ENCODE data around the gene RB1. TPM values are rescaled to one million over a fixed set of nuclear protein-coding genes. Genes with fewer than 3 reads are reported as not detected.

The RB1 gene
- total and polyA plus RNA-seq, 8 donors = 9.3 to 53.6 (median 20.6) TPM

DNA sequence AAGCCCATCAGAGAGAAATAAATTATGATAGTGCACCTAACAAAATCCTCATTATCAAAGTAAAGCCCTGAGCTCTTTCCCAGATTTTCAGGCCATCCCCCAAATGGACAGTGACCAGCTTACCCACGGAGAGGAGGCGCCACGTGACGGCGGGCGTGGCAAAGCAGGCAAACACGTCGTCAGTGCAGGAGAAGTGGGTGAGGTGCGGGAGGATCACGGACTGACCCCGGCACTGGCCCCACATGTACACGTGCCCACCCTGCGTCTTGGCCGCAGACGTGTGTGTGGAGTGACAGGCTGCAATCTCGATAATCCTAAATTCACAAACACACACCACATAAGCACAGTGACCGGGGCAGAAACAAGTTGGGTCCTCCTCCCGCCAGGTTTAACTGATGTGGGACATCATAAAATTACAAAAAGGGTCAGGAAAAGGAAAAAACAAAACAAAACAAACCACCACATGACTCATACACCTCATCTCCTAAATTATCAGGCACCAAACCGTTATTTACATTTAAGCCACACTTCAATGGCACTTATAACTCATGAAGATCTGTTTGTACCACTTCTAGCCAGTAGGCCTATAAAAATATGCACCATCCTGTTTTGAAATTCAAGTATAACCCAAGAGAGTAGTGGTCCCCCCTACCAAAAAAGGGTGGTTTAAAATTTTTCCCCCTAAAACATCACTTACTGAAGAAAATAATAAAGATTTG lies 199.2 kb downstream of the RB1 start:
- 91 to 93% (median 92%) methylated on average over 17 to 19 of the region's 19 CpGs for WGBS, 5 donors
- intact Hi-C loops (cut with DNase I; ENCODE audit: low total_unique reads) = no loop called here
- no peaks in the 10 kb centered on the region for H3K27me3 ChIP-seq
- H3K27ac ChIP-seq = no peak overlapping the region
- H3K36me3 ChIP-seq = peaks cover 0 to 52% (median 12%) of the 10 kb centered on the region in 4 donors
- H3K9me3 ChIP-seq = no peaks in the 10 kb centered on the region
- TF ChIP-seq POLR2AphosphoS5 (IDR thresholded peaks at IDR 0.05) (no peak), EP300 (IDR thresholded peaks at IDR 0.05) (no peak), CTCF (IDR thresholded peaks at IDR 0.05) (no peak), POLR2A (IDR thresholded peaks at IDR 0.05) (no peak)
- peaks cover 0 to 21% (median 7%) of the 10 kb centered on the region in 4 donors for H3K4me1 ChIP-seq
- no peak for DNase-seq
- H3K4me3 ChIP-seq = no peak overlapping the region

GRCh38 chr13:48504606-48505005 lies 201.1 kb downstream of the RB1 start:
- Histone ChIP-seq H3K27me3 (no peaks in the 10 kb centered on the region), H3K9me3 (no peaks in the 10 kb centered on the region), H3K36me3 (peaks cover 0 to 48% (median 9%) of the 10 kb centered on the region in 4 donors), H3K4me1 (peaks cover 0 to 21% (median 7%) of the 10 kb centered on the region in 4 donors), H3K27ac (peak overlapping the region in 2 of 5 donors; percentile 64 to 82), H3K4me3 (no peak overlapping the region)
- 84 to 97% (median 91%) methylated on average over 8 of the region's 8 CpGs for WGBS, 5 donors
- no peak for DNase-seq
- no peak for TF ChIP-seq CTCF (IDR thresholded peaks at IDR 0.05)
- intact Hi-C loops (cut with DNase I; ENCODE audit: low total_unique reads) = no loop called here

DNA sequence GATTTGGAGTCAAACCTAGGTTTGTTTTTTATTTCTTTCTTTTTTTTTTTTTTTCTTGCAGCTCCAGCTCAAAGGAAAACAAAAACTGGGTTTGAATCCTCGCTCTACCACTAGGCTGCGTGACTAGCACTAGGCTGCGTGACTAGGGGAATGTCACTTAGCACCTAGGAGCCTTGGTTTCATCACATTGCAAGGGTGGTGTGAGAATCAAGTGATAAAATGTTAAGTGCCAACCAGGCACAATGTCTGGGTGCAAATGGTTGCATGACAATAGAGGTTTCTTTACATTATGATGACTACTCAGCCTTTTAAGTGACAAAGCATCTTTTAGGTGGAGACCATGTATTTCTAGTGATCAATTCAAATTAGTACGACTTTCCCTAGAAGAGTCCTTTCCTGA lies 201.5 kb downstream of the RB1 start:
- Histone ChIP-seq H3K27ac (peak overlapping the region in 4 of 5 donors; percentile 48 to 82 (median 70)), H3K27me3 (no peaks in the 10 kb centered on the region), H3K4me3 (no peak overlapping the region), H3K9me3 (no peaks in the 10 kb centered on the region), H3K4me1 (peaks cover 0 to 23% (median 7%) of the 10 kb centered on the region in 4 donors), H3K36me3 (peaks cover 0 to 46% (median 11%) of the 10 kb centered on the region in 4 donors)
- TF ChIP-seq POLR2A (IDR thresholded peaks at IDR 0.05) = no peak
- TF ChIP-seq EP300 (IDR thresholded peaks at IDR 0.05) = no peak
- no peak for TF ChIP-seq CTCF (IDR thresholded peaks at IDR 0.05)
- no peak for TF ChIP-seq POLR2AphosphoS5 (IDR thresholded peaks at IDR 0.05)
- intact Hi-C loops (cut with DNase I; ENCODE audit: low total_unique reads) = no loop called here
- no peak for DNase-seq
- WGBS, 5 donors = 82 to 95% (median 87%) methylated on average over 4 of the region's 4 CpGs

GRCh38 chr13:48505597-48506091 lies 202.1 kb downstream of the RB1 start:
- Histone ChIP-seq H3K27ac (peak overlapping the region; percentile 11 to 82 (median 64)), H3K27me3 (no peaks in the 10 kb centered on the region), H3K4me3 (no peak overlapping the region), H3K36me3 (peaks cover 0 to 42% (median 15%) of the 10 kb centered on the region in 4 donors), H3K4me1 (peaks cover 0 to 22% (median 5%) of the 10 kb centered on the region in 4 donors), H3K9me3 (no peaks in the 10 kb centered on the region)
- TF ChIP-seq EP300 (IDR thresholded peaks at IDR 0.05) (no peak), CTCF (IDR thresholded peaks at IDR 0.05) (no peak), POLR2AphosphoS5 (IDR thresholded peaks at IDR 0.05) (no peak), POLR2A (IDR thresholded peaks at IDR 0.05) (no peak)
- intact Hi-C loops (cut with DNase I; ENCODE audit: low total_unique reads) = no loop called here
- 61 to 73% (median 67%) methylated on average over 11 of the region's 11 CpGs for WGBS, 5 donors
- DNase-seq = peak in 1 of 2 donors; percentile 69
